Astrocyte of the hippocampus (primary cell): ENCODE measurements around the gene FTSJ3.
"Not testable (repeated sequence)": the region's sequence is repeated elsewhere in the genome, so short reads cannot be mapped to it uniquely, and the experiment has no call there.

ENCODE experiments used
- DNase-seq: peaks from one replicate; pipeline ENCODE4 v3.0.0; 2011; ENCODE audit warnings: low read depth, low spot score

The FTSJ3 gene

GRCh38 chr17:63827002-63827800 is at the start of gene FTSJ3, which contains the start of gene PSMC5:
FTSJ3 (minus strand) TSS chr17:63827663; CDS start chr17:63826902, 761 bp downstream.
PSMC5 (plus strand) TSS chr17:63827431; CDS start chr17:63827491, 60 bp downstream.
- peak; percentile 98 for DNase-seq

DNA sequence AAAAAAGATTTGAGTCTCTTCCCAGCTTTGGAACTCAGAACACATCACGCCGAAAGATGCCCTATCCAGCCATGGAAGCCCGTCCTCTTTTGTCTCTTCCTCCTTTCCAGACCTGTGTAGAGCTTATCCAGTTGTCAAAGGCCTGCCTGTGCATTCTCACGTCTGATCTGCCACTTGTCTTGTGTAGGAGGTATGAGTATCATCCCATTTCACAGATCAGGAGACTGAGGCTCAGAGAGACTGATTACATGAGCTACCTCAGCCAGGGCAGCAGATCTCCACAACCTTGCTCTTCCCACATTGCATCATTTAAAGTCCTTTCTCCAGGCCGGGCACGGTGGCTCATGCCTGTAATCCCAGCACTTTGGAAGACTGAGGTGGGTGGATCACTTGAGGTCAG is 47.2 kb upstream of the FTSJ3 start:
- DNase-seq: not testable (repeated sequence)

DNA sequence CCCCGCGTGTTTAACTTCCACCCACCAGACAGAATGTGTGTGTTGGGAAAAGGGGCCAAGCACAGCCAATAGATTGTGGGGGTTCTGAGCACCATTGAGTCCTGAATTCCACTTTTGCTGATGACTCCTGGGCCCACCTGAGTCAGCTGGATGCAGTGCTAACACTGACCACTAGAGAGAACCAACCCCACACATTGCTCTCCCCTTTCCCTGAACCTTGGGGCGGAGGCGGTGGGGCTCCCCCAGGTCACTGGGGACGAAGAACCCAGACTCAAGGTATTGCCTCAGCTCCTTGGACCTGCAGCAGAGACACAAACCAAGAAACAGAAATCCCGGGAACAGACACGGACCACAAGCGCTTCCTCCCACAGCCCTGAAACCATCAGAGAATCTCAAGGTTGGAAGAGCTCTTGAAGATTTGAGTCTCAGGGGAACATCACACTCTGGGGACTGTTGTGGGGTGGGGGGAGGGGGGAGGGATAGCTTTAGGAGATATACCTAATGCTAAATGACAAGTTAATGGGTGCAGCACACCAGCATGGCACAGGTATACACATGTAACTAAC is 46.7 kb upstream of the FTSJ3 start:
- DNase-seq: not testable (repeated sequence)

DNA sequence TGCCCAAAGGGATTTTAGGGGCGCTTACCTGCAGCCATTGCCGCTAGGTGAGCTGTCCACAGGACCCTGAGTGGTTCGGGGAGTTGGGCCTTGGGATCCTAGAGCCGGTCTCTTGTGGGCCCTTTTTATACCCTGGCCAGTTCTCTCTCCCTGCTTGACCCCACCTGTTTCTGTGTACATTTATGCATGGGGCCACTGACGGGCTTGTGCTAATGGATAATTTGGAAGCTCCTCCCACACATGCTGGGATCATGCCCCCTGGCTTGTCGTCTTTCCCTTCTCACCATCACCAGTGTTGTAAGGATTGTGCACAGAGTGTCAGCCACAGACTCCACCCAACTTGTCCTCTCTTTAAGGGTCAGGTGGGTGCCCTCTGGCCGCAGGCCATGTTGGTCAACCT is 46.1 kb upstream of the FTSJ3 start, which contains the start of gene CSH2:
Gene CSH2, minus strand, starts transcription at position 101 of the 400 bp plus-strand sequence. Its CDS starts 63 bp downstream, at position 38.
- DNase-seq: not testable (repeated sequence)

DNA sequence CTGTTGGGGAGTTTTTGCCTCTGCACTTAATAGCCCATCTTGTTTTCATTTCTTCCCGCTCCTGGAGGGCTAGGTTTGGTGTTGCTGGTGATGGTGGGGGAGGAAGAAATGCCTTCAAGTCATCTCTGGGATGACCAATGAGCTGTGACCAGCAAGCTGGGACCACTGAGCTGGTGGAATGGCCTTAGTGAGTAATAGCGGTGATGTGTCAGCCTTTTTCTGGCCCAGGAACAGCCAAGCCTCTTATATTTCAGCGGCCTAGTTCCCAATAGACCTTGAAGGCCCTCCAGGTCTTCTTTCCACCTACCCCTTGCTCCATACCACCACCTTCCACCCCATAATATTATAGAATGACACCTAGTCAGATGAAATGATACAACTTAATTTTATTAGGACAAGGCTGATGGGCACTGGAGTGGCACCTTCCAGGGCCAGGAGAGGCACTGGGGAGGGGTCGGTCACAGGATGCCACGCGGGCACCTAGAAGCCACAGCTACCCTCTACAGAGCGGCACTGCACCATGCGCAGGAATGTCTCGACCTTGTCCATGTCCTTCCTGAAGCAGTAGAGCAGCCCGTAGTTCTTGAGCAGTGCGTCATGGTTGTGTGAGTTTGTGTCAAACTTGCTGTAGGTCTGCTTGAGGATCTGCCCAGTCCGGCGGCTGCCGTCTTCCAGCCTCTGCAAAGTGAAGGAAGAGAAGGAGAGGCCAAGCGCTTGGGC is 44.3 kb upstream of the FTSJ3 start:
- DNase-seq: not testable (repeated sequence)

- not testable (repeated sequence) for DNase-seq
Observed at GRCh38 chr17:63870292-63870665, 42.8 kb upstream of the FTSJ3 start.

- peak; percentile 39 for DNase-seq
Observed at GRCh38 chr17:63869491-63870291, 42.2 kb upstream of the FTSJ3 start.

DNA sequence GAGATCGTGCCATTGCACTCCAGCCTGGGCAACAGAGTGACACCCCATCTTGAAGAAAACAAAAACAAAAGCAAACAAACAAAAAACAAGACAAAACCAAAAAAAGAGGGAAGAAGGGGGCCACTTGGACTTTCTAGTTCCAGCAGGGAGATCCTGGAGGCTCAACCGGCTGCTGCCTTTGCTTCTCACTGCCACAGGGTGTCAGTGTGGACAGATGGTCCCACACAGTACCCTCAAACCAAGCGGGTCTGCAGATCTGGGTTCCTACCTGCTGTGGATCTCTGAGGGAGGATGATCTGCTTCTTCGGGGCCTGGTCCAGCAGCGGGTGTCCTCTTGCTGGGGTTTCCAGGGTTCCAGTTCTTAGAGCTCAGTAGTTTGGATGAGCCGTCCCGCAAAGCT is 39.2 kb upstream of the FTSJ3 start:
- not testable (repeated sequence) for DNase-seq

GRCh38 chr17:63859257-63859656 is 31.8 kb upstream of the FTSJ3 start:
- no peak for DNase-seq

DNA sequence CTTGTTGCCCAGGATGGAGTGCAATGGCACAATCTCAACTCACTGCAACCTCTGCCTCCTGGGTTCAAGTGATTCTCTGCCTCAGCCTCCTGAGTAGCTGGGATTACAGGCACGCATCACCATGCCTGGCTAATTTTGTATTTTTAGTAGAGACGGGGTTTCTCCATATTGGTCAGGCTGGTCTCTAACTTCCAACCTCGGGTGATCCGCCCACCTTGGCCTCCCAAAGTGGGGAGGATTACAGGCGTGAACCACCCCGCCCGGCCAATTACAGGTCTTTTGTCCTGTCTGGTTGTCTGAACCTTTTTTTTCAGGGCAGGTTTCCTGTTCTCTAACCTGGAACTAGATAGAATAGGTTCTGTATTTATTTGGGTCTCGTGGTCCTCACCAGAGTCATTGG is 29.0 kb upstream of the FTSJ3 start:
- DNase-seq: not testable (repeated sequence)

DNA sequence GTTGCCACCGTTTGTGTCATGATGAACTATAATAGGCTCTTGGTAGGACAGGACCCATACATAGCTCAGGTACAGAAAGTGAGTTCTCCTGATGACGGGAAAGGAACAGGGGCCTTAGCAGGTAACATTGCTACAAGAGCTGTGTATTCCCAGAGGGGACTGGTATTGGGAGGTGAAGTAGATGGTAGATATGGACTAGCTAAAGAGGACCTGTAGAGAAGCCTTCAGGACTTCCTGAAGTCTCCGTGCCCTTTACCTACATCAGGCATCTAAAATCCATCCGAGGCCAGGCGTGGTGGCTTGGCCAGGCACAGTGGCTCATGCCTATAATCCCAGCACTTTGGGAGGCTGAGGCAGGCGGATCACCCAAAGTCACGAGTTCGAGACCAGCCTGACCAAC is 27.7 kb upstream of the FTSJ3 start:
- no peak for DNase-seq

GRCh38 chr17:63854709-63855108 is 27.2 kb upstream of the FTSJ3 start:
- no peak for DNase-seq

- DNase-seq: no peak
Observed at GRCh38 chr17:63853260-63853659, 25.8 kb upstream of the FTSJ3 start.

DNA sequence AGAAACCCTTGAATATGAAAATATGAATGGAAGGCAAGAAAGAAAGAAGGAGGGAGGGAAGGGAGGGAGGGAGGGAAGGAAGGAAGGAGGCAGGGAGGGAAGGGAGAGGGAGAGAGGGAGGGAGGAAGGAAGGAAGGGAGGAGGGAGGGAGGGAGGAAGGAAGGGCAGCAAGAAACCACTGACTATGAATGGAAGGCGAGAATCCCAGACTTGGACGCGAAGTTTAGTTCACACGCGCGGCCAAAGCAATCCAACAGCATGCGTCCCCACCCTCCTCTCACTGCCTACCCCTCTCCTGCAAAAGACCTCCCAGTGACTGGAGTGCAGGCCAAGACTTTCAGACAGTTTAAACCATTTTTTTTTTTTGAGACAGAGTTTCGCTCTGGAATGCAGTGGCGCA is 22.9 kb upstream of the FTSJ3 start:
- no peak for DNase-seq

- peak; percentile 92 for DNase-seq
Observed at GRCh38 chr17:63848834-63849689, 21.6 kb upstream of the FTSJ3 start.

DNA sequence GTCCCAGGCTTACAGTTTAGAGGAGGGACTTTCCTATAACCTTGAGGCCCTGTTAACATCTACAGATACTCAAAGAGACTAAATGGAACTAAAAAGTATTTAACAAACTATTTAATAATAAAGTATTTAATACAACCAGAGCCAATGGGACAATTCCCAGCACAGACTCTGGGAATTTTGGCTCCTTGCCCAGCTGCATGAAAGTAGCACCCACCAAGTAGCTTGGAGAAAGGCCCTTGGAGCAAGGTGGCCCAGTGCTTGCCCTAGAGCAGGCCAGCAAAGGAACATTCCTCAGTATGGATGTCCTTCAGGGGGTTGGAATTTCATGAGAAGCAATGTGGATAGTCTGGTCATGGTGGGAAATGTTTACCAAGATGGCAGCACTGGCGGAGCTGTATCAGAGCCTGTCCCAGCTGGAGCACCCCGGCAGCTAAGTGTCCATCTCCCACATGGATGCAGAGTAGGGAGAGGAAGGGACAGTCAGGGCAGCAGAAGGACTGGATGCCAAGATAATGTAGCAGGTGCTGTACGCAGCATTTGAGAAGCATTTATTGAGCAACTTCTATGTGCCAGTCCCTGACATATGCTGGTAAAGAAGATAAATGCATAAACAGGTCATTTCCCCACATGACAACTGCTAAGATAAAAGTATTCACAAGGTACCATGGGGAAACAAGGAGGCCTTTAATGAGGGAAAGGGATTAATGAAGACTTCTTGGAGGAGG is 20.2 kb upstream of the FTSJ3 start:
- DNase-seq: no peak

- DNase-seq: no peak
Observed at GRCh38 chr17:63845509-63845908, 18.0 kb upstream of the FTSJ3 start.

DNA sequence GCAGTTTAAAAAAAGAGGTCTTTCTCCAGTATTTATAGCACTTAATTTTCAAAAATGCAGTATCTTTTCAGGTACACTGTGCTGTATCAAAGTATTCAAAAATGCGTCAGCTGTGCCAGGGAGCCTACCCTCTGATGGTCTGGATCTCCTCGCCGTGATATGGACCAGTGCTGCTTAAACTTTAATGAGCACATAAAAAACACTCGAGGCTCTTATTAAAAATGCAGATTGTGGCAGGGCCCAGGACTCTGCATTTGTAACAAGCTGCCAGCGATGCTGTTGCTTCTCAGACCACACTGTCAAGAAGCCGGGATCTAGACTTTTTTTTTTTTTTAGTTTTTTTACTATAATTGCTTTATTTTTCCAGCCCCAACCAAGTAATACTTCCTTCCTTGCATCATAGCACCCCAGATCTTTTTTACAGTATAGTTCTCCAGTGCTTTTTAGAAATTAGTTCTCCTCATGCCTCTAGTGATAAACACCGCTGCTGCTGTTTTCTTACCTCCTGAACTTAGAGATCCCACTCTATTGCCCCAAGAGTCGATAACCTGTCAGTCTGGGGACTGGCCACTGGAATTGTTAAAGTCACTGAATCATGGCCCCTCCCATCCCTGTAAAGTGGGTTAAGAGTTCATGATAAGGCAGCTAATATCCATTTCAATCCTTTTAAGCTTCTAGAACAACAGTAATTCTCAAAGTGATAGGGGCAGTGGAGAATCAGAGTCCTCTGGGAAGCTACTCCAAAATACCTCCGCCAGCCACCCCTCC is 16.6 kb upstream of the FTSJ3 start:
- no peak for DNase-seq

DNA sequence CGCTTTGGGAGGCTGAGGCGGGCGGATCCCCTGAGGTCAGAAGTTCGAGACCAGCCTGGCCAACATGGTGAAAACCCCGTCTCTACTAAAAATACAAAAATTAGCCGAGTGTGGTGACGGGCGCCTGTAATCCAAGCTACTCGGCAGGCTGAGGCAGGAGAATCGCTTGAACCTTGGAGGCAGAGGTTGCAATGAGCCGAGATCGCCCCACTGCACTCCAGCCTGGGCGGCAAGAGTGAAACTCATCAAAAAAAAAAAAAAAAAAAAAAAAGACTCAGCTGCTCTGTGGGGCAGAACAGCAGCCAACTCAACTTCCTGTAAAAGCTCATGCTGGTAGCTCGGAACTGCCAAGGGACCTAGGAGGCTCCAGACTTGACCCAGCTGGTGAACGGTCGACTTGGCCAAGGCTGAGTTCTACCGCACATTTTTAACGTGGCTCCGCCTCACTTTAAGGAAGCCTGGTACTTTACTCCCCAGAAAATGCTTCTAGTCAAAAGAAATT is 16.0 kb upstream of the FTSJ3 start:
- not testable (repeated sequence) for DNase-seq
